T-helper 1 cell treated with Interleukin-12 subunit alpha and Interleukin-12 subunit beta and Interleukin-4 antibody, amounts not matched to agents 30 μg/mL and 1 μg/mL, for 36 hours (primary cell): ENCODE results near the gene SLC6A8.
"Not testable (repeated sequence)": the region's sequence is repeated elsewhere in the genome, so short reads cannot be mapped to it uniquely, and the experiment has no call there.

ENCODE experiments used
- H3K27ac Mint-ChIP-seq: one replicate; pipeline ENCODE4 v1.8.0; 2021; ENCODE audit warnings: mild to moderate bottlenecking, mixed read lengths
- H3K27me3 Mint-ChIP-seq: one replicate; pipeline ENCODE4 v1.8.0; 2021; ENCODE audit warnings: low read depth, mixed read lengths
- H3K36me3 Mint-ChIP-seq: one replicate; pipeline ENCODE4 v1.8.0; 2021; ENCODE audit warnings: low read depth, mixed read lengths
- H3K4me1 Mint-ChIP-seq: one replicate; pipeline ENCODE4 v1.8.0; 2021; ENCODE audit warnings: low read depth, mixed read lengths
- H3K4me3 Mint-ChIP-seq: one replicate; pipeline ENCODE4 v1.8.0; 2021; ENCODE audit warnings: mild to moderate bottlenecking, moderate library complexity, mixed read lengths
- H3K9me3 Mint-ChIP-seq: one replicate; pipeline ENCODE4 v1.8.0; 2021; ENCODE audit warnings: mixed read lengths

SLC6A8 gene

DNA sequence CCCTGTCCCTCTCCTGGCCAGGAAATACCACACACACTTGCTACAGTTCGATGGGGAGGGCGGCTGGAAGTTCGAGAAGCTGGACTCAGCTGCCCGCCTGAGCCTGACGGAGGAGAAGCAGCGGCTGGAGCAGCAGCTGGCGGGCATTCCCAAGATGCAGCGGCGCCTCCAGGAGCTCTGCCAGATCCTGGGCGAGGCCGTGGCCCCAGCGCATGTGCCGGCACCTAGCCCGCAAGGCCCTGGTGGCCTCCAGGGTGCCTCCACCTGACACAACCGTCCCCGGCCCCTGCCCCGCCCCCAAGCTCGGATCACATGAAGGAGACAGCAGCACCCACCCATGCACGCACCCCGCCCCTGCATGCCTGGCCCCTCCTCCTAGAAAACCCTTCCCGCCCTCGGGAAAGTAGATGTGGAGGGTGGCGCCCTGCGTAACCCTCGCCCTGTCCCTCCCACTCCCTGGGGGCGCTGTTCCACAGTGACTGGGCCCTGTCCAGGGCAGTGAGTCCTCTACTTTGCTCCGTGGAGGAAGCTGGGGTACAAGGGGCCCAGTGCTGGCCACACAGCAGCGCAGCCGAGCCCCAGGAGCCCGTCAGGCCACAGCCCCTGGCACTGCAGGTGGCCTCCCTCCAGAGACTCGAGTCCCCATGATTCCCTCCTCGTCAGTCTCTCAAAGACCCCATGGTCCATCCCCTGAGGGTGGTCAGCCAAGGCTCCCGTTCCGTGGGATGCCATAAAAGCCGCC lies 55.9 kb downstream of the SLC6A8 start:
- H3K4me3 Mint-ChIP-seq, H3K36me3 Mint-ChIP-seq, H3K27me3 Mint-ChIP-seq, H3K9me3 Mint-ChIP-seq, H3K27ac Mint-ChIP-seq: not testable (repeated sequence)
- H3K4me1 Mint-ChIP-seq: peaks cover 14% of the 10 kb centered on the region

DNA sequence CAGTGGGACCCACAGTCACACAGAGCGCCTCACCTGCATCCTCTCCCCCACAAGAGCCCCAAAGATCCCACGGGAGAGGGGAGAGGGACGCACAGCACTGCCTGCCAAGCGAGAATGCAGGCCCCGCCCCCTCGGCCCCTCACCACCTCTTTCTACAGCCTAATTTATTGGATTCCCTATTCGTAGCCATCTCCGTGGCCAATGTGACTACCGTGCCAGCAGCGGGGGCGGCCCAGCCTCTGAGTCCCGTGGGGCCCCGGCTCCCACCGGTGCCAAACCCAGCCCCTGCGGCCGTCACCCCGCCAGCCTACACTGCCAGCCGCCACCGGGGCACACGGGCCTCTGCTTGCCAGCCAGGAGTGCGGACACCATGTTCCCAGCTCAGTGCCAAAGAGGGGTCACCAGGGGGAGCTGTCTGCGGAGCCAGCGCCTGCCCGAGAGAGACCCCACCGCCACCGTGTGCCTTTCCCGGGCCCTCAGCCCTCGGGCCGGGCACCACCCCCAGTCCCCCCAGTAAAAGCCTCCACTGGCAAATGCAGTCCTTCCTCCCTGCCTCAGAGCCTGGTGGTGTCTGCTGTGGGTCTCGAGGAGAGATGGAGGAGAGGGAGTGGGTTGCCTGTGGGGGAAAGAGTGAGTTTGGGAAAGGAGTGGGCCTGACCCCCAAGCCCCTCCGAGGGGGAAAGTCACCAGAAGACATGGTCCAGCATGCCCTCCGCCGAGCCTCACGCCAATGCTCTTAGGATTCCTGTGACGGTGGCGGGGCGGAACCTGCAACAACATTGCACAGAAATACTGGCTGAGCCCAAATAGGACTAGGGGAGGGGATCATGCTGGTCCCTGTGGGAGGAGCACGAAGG lies 56.7 kb downstream of the SLC6A8 start:
- Mint-ChIP-seq H3K27me3 (peaks cover under 1% of the 10 kb centered on the region), H3K27ac (no peak overlapping the region), H3K36me3 (peaks cover 5% of the 10 kb centered on the region), H3K4me1 (peaks cover 14% of the 10 kb centered on the region), H3K9me3 (no peaks in the 10 kb centered on the region), H3K4me3 (no peak overlapping the region)

DNA sequence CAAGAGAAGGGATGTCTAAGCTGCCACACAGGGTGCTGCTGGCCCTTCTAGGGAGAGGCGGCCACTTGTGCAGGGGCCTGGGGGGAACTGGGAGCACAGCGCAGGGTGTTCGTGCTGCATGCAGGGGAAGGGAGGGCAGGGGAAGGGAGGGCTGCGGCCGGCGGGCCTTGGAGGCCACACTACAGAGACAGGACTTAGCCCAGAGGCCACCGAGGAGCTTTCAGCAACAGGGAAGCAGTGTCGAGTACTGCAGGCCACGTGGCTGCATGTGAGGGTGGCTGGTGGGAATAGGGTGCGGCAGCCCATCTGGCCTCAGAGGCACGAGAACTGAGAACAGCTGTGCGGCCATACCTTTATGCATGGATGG lies 57.3 kb downstream of the SLC6A8 start:
- H3K9me3 Mint-ChIP-seq, H3K4me3 Mint-ChIP-seq, H3K36me3 Mint-ChIP-seq, H3K4me1 Mint-ChIP-seq, H3K27me3 Mint-ChIP-seq, H3K27ac Mint-ChIP-seq: not testable (repeated sequence)
